ENCODE results near the gene IL1F10.
"Not testable (repeated sequence)": the region's sequence is repeated elsewhere in the genome, so short reads cannot be mapped to it uniquely, and the experiment has no call there.

Gene IL1F10

DNA sequence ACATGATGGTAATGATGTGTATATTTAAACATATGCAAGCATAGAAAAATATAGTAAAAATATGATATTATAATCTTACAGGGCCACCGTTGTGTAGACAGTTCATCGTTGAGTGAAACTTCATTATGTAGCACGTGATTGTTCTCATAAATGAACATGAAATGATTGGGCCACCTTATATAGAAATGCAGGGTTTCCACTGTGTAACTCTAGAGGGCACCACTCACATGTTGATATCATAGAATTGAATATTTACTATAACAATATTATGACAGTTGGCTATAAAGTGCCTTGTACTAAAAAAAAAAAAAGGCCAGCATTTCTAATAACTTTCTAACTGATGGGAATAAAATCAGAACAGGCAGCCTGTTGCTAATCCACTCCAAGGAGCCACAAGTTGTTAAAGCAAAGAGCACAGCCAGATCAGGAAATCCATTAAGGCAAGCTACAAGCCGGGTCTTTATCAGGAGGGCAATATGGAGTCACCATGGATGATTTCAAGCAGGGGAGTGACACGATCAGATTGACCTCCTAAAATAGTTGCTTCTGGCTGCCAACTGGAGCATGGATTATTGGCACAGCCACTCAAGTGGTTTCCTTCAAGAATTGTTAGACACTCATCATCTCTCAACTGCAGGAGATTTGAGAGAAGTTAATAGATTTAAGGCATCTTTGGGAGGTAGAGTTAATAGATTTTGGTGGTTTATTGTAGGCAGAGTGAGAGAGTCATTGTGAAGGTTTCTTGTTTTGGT, 16.7 kb downstream of the IL1F10 start:
- no peak for DNase-seq

DNA sequence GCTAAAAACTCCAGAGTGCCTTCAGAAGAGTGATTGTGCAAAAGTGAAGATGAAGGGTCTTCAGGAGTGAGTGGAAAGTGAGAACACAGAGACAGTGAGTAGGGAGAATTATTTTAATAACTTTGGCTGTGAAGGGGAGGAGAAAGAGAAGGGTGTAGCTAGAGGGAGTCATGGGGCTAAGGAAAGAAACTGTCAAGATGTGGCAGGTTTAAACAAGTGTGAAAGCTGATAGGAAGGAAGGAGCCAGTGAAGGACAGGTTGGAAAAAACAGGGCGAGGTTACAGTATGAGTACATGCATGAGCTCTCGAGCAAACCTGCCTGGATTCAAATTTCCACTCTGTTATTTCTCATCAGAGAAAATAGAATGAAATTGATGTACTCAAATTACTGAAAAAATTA, 17.8 kb downstream of the IL1F10 start:
- DNase-seq: no peak

DNA sequence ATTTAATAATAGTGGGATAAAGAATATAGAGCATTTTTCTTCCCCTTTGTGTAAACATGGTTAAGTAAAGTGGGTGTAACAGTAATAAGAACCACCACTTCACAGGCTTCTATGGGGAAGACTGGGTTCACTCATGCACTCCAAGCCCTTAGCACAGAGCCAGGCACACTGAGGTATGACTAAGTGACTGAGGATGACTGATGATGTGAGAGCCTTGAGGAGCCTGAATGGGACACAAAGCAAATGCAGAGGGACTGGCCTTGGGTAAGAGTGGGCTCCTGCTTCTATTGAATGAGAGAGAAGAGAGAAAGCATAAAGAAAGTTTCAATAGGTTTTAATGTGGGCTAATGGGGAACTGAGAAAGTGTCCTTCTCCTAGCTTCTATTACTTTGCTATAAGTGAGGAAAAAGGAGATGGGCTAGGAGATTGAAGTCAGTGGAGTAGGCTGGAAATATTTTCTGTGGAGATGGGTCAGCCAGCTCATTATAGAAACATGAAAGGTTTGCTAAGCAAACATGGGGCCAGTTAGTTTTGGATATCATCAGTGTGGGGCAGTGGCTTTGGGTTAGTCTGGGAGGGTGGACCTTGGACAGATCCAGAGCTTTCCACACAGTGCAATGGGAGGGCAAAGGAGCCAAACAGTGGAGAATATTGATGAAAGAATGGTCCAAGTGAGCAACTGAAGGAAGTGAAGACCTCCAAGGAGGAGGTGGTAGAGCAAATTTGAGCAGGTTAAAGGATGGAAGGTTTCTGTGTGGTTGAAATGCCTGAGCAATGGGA, 20.6 kb downstream of the IL1F10 start:
- DNase-seq: no peak

DNA sequence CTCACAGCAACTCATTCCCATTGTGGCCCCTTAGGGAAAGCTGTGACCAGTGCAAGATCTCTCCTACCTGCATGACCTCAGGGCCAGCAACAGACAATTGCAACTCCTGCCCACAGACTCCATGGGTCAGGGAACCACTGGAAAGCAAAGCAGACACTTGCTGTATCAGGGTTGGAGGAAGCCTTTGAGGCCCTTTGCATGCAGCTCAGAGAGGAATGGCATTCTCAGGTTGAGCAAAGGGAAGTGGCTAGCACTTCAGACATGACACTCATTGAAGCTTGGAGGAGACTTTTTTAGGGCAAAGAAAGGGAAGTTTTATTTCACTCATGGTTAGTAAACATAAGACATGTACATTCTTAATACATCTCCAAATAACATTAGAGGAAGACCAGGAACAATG, 22.1 kb downstream of the IL1F10 start:
- no peak for DNase-seq

DNA sequence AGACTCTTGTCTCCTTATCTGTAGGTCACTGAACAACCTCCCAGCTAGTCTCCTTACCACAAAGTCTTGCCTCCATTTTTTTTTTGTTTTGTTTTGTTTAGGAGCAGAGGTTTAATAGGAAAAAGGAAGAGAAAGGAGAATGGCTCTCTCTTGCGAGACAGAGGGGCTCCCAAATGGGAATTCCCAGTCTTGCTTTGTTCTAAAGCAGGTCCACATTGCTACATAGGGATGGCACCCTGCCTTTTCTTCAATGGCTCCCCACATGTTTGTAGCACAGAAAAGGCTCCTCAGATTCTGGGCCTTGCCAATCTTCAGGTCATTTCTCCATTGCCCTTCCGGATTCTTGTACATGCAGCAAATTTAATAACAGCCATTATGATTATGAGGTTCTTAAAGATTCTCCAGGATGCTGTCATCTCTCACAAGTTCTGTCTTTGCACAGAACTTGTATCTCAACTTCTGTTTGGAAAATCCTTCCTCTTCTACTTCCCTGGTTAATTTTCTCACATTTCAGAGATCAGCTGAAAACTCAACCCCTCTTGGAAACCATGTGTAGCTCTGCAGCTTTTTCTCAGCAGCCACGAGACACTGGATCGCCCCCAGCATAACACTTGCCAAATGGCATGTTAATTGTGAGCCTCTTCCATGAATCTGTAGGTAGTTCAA, 23.6 kb downstream of the IL1F10 start:
- DNase-seq: no peak

DNA sequence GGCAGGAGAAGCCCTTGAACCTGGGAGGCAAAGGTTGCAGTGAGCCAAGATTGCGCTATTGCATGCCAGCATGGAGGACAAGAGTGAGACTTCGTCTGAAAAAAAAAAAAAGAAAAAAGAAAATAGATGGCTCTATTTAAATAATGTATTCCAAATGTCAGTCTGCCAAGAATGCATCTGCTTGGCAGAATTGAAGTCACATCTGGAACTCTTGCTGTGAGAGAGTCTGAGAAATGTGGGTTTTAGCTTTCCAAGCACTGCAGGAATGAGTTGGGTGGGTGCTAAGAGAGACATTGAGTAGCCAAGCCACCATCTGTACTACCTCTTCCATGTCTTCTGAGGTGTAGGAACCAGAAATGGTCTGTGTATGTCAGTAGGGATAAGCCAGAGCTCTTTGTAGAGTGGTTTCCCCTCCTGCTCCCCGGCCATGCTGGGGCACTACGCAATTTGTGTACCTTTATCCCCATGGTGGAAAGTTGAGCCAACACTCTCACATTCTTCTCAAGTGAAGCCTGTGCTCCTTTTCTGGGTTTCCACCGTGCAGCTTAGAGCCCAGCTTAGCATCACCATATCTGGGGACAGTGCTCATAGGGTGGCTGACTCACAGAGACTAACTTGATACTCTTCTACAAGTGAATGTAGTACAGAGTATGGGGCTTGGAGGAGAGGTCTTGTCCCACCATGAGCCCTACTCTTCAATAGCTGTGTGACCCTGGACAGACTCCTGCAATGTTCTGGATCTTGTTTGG, 25.3 kb downstream of the IL1F10 start:
- DNase-seq: no peak

DNA sequence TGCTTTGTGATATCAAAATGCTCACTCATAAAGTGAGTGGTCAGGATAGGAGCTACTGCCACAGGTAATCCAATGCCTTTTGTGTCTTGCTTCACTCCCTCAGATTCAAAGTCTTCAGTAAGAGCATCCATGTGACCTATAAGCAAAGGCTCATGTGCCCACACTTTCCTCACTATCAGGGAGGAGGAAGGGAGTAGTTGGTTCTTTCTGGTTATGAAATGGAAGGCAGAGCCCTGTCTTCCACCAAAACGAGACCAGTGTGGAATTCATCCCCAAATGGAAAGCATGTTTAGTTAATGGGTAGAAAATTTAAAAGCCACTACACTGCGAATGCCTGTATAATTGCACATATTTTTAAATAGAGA, 25.8 kb downstream of the IL1F10 start:
- DNase-seq: no peak

DNA sequence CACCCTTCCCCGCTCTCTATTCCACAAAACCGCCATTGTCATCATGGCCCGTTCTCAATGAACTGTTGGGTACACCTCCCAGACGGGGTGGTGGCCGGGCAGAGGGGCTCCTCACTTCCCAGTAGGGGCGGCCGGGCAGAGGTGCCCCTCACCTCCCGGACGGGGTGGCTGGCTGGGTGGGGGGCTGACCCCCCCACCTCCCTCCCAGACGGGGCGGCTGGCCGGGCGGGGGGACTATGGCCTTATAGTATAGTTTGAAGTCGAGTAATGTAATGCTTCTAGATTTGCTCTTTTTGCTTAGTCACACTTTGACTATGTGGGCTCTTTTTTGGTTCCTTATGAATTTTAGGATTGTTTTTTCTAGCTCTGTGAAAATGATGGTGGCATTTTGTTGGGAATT, 28.5 kb downstream of the IL1F10 start:
- not testable (repeated sequence) for DNase-seq

DNA sequence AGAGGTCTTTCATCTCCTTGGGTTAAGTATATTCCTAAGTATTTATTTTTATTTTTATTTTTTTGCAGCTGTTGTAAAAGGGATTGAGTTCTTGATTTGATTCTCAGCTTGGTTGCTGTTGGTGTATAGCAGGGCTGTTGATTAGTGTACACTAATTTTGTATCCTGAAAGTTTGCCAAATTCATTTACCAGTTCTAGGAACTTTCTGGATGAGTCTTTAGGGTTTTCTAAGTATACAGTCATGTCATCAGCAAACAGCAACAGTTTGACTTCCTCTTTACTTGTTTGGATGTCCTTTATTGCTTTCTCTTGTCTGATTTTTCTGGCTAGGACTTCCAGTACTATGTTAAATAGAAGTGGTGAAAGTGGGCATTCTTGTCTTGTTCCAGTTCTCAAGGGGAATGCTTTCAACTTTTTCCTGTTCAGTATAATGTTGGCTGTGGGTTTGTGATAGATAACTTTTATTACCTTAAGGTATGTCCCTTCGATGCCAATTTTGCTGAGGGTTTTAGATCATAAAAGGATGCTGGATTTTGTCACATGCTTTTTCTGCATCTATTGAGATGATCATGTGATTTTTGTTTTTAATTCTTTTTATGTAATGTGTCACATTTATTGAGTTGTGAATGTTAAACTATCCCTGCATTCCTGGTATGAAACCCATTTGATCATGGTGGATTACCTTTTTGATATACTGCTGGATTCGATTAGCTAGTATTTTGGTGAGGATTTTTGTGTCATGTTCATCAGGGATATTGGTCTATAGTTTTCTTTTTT, 29.3 kb downstream of the IL1F10 start:
- DNase-seq: not testable (repeated sequence)

DNA sequence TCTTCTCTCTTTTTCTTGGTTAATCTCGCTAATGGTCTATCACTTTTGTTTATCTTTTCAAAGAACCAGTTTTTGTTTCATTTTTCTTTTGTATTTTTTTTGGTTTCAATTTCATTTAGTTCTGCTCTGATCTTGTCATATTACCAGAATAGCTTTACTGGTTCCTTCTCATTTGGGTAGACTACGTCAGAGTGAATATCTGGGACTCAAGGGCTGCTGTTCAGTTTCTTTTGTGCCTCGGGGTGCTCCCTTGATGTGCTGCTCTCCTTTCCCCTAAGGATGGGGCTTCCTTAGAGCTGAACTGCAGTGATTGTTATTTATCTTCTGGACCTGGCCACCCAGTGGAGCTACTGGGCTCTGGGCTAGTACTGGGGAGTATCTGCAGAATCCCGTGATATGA, 30.3 kb downstream of the IL1F10 start:
- no peak for DNase-seq

DNA sequence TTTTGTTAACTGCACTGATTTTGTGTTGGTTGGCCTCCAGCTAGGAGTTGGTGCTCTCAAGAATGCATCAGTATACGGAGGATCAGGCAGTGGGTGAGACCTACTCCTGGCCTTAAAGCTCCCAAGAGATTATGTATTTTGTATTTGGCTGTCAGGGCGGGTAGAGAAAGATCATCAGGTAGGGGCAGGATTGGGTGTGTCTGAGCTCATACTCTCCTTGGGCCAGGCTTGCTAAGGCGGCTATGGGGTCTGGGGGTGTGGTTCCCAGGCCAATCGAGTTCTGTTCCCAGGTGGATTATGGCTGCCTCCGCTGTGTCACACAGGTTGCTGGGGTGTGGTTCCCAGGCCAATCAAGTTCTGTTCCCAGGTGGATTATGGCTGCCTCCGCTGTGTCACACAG, 30.8 kb downstream of the IL1F10 start:
- DNase-seq: no peak

DNA sequence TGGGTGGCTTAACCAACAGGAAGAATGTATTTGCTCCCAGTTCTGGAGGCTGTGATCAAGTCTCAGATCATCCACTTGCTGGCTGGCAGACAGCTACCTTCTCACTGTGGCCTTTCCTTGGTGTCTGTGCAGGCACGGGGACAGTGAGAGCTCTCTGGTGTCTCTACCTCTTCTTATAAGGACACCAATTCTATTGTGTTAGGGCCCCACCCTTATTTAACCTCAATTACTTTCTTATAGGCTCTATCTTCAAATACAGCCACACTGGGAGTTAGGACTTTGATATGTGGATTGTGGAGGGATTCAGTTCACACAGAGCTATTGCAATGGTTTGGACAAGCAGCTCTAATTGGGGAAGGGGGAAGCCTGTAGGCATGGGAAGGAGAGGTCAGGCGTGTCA, 34.4 kb downstream of the IL1F10 start:
- no peak for DNase-seq

DNA sequence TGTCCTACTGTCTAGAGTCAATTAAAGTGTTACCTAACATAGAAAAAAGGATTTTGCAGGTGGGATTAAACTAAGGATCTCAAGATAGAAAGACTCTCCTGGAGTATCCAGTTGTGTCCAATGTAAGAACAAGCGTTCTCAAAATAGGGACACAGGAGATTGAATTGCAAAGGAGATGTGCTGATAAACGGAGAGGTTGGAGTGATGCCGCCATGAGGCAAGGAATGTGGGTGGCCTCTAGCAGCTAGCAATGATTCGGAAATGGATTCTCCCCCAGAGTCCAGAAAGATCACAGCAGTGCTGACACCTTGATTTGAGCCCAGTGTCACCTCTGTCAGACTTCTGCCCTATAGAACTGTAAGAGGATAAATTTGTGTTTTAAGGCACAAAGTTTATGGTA, 35.5 kb downstream of the IL1F10 start:
- no peak for DNase-seq

DNA sequence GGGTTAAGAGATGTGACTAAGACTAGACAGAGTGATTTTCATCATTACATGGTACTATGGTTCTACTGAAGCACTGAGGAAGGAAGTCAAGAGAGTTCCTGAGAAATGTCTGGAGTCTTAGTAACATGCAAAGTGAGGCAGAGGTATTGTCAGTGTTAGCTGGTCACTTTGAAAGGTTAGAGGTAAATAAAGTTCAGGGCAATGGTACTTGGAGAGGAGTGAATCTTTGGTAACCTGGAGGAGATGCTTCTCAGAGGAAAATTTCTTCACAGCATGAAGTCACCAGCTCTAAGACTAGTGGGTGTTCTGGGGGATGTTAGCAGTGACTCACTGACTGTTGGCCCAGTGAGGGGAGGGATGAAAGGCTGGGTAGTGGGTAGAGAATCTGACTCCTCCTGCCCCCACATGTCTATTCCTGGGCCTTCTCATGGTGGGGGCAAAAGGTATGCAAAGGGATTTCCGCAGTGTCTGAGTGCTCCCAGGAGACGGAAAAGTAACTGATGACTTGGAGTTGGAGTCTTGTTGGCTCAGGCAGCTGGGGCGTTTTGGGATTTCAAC, 36.4 kb downstream of the IL1F10 start:
- no peak for DNase-seq

DNA sequence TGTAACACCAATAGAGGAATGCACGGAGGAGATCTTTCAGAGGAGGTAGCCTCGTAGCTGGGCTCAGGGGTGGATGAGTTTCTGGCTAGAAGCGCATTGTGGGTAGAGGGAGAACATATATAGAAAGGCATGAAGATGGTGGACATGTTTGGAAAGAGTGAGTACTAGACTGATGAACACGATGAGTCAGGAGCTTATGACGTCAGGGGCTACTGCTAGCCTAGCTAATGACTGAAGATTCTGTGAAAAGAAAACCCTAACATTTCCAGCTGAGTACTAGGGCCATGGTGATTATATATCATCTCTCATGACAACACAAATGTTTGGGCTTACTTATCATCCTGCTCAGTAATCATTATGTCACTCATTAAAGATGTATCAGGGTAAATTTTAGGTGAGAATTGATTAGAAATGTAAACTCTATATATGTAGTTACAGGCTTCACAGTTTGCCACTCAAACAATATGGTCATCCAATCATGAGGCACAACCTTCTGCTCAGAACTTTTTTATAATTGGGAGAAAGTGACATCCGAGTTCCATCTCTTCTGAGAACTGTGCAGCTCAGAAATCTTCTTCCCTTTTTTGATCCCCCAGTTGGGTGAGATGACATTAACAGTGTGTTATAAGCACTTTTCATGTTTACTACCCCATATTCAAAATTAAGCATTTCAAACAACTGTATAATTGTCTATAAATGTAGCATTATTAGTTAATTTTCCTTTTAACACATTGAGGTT, 37.4 kb downstream of the IL1F10 start:
- no peak for DNase-seq

DNA sequence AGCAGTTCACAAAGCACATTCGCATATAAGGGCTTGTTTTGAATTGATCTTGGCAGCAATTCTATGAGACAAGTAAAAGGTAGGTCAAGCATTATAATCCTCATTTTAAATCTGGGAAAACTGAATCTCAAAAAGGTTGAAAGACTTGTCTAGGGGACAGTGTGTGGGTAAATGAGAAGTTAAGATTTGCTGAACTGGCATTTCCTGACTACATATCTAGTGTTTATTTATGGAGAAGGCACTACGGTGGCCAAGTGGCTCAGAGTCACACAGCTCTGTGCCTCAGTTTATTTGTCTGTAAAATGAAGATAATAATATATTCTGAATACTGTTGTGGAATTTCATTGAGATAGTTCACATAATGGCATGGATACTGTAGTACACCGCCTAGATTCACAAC, 43.4 kb downstream of the IL1F10 start:
- no peak for DNase-seq

DNA sequence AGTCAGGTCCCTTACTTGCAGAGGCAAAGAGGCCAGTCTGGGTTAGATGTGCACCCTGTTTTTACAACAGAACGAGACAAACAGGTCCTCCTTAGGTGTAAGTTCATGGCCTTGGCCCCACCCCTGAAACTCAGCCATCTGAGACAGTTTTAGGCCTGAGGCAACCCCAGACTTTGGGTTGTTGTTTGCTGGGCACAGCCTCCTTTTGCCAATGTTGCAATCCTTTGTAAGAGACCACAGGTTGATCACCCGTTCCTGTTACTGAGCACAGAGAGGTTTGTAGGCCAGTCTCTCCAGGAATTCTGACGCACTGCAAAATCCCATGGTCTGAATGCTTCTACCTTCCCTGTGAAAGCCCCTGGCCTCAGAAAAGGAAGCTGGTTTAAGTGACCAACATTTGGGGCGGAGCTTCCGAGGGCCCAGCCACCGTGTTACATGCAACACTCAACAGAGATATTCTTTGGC, 44.1 kb downstream of the IL1F10 start:
- DNase-seq: no peak

DNA sequence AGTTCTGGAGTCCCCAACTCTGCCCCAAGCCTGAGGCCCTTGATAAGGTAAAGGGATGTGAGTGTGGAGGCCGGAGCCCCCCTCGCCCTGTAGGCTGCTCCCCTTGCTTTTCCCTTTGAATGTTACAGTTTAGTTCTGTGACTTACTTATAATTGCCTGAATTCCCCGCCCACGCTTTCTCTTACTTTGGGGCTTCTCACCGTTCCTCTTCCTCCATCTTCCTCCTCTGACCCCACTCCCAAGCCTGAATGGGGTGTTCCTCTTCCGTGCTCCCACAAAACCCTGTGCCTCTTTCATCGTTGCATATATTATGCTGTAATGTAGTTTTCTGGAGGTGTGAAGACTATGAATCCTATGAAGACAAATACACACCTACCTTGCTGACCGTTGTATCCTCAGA, 44.7 kb downstream of the IL1F10 start:
- no peak for DNase-seq

DNA sequence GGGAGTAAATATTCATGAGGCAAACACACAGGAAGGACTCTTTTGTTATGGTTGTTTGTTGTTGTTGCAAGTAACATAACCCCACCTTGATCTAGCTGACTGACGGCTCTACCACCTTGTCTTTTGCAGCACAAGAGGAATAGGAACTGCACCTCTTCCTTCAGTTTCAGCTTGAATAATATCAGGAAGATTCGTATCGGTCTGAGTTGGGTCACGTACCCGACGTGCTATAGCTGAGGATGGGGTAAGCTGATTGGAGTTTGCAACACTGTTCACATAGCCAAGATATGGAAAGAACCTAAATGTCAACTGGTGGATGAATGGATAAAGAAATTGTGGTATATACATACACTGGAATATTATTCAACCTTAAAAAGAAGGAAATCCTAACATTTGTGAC, 45.1 kb downstream of the IL1F10 start:
- DNase-seq: no peak

DNA sequence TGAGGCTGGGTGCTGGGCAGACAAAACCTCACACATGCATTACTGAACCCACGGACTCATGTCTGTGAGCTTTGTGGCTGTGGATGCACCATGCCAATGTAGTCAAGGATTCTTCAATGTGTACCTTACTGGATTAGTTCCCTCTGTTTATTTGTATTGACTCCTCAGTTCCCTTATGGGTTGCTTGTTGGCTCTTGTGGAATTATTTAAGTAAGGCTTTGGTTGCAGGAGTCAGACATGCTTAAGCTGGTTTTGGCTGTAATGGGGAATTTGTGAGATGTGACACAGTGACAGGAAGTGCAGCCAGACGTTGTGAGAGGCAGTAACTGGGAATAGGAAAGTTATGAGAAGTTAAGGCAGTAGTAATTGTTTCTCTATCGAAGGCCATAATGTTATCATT, 46.0 kb downstream of the IL1F10 start:
- no peak for DNase-seq

DNA sequence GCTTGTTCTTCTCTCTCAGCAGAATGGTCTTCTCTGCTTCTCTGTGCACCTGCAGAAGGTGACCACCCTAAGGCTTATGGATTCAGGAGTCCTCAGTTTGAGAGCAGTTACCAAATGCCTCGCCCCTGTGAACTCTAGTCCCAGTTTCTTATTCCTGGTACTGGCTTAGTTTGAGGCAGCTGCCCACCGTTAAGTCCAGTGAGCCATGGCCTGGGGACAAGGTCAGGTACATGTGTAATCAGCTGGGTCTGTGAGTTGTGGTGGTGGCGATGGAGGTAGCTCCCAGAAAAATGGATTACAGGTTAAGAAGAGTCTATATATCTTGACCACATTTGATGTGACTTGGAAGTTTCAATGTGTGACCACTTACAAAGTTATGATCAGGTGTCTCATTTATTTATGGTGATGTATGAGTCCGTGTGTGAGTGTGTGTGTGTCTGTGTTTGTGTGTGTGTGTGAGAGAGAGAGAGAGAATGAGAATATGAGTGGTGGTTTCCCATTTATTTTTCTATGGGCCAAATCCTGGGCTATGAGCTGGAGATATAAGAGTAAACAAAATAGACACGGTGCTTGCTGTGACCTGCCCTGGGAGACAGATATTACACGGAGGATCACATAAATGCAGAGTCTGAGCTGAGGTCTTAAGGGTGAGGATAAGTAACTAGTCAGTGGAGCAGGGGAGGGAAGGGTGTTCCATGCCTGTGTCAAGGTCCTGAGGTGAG, 46.6 kb downstream of the IL1F10 start:
- DNase-seq: no peak

Data from DMS153 (cell line).